HG02610 (cell line): ENCODE measurements around the gene SHC1.

Experiments
- ATAC-seq: cut with Tn5 transposase; IDR thresholded peaks from one replicate; pipeline ENCODE4 v1.9.1; 2021; ENCODE audit warnings: mild to moderate bottlenecking, moderate library complexity; ENCODE audit not compliant: unreplicated experiment

SHC1 gene, protein sequence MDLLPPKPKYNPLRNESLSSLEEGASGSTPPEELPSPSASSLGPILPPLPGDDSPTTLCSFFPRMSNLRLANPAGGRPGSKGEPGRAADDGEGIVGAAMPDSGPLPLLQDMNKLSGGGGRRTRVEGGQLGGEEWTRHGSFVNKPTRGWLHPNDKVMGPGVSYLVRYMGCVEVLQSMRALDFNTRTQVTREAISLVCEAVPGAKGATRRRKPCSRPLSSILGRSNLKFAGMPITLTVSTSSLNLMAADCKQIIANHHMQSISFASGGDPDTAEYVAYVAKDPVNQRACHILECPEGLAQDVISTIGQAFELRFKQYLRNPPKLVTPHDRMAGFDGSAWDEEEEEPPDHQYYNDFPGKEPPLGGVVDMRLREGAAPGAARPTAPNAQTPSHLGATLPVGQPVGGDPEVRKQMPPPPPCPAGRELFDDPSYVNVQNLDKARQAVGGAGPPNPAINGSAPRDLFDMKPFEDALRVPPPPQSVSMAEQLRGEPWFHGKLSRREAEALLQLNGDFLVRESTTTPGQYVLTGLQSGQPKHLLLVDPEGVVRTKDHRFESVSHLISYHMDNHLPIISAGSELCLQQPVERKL

DNA sequence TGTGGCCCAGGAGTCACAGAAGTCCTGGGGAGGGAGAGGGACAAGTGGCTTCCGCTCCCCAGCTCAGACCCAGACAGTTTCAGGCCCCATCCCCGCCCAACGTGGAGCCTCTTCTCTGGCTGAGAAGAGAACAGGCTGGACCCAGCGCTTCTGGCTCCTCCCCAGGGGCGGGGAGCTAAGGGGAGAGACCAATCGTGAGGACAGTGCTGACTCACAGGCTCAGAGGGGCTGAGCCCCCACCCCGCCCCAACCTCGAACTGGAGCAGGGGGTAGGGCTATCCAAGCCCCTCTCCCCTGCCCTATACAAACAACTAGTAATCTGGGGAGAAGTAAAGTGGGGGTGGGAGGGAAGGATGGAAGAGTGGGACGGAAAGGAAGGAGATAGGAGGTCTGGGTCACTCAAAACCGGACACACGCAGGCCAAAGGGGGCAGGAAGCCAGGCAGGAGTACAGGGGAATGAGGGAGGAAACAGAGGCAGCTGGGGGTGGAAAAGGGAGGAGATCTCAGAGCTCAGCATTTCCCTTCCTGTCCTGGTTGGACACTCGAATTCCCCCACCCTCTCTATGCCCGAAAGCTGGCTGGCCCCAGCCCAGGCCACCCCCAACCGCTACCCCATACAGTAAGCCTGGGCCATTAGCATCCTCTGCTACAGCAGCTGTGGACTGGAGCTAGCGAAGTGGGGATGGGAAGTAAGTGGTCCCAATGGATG lies at the start of gene SHC1:
SHC1 (minus strand) TSS at position 117 of the 710 bp plus-strand sequence. CDS start 221 bp downstream, outside the sequence.
- ATAC-seq = peak; percentile 32

DNA sequence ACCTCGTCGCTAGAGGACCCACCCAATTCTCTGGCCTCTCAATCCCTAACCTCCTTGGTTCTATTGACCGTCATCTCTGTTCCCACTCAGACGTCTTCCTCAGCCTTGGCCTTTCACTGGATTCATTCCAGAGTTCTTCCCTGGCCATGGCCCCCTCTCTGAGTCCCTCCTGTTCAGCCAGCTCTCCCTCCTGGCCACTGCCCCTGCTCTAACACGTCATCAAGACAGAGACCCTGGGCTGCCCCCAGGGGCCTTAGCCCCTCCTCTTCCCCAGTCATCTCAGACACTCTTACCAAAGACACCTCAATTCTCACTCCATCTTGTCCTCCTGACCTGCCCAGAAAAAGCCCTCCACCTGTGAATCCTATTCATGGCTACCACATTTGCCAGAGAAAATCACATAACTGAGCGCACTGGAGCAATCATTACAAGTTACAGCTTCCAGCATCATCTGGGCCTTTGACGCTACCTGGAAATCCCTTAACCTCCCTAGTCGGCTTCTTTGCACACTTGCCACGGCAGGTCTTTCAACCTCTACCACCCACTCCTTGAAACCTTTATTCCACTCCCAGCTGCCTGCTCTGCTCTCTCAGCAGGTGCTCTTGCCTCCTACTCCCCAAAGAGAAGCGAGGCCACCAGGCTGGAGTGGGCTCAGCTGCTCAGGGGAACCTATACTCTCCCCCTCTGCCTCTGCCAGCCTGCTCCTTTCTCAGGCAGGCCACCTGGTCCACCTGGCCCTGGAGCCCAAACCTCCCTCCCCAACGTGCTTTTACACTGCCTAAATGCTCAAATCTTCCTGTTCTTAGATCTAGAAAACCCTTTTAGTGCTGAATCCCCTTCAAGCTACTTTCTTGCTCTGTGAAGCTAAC lies 49.1 kb upstream of the SHC1 start:
- no peak for ATAC-seq

DNA sequence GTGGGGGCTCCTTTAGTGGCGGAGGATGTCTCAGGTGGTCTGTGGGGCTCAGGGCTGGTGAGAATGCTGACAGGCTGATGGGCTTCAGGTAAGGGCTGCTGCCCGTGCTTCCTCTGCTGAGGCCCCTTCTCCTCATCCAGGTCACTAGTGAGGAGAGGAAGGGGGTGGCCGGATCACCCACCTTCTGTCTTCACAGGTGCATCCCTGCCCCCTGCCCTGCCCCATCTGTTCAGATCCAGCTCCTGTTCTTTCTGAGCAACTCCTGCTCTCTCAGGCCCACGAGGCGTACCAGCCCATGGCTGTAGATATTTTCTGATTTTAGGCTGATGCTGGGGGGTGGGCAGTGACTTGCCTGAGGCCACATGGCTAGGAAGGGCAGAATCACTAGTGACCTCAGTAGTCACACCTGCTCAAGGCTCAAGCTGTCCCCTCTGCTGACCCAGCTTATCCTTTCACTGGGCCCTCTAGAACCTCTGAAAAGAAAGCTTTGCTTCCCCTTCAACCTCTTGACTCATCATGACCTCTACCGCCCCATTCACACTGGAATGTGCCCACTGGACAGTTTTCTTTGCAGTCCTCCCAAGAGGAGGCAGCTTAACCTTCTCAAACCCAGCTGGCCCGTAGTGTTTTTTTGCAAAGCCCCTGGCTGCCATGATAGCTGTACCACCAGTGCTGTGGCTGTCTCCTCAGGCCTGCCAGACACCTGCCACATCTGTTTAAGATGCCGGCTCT lies 48.2 kb upstream of the SHC1 start:
- ATAC-seq = no peak

DNA sequence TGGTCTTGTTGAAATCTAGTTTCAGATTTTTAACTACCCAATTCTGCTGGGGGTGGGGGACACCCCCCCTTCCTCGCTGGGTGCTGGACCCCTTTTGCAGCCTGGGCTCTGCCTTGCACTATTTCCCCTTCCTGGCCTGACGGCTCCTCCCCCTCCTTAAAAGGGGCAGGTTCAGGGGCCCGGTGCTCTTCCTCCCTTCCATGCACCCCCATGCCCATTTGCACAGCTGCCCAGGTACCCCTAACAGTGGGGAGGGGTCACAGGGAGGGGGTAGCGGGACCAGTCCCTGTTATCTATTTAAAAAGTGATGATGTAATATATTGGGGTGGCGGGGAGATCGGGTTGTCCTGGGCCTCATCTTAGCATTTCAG lies 47.4 kb upstream of the SHC1 start:
- no peak for ATAC-seq

DNA sequence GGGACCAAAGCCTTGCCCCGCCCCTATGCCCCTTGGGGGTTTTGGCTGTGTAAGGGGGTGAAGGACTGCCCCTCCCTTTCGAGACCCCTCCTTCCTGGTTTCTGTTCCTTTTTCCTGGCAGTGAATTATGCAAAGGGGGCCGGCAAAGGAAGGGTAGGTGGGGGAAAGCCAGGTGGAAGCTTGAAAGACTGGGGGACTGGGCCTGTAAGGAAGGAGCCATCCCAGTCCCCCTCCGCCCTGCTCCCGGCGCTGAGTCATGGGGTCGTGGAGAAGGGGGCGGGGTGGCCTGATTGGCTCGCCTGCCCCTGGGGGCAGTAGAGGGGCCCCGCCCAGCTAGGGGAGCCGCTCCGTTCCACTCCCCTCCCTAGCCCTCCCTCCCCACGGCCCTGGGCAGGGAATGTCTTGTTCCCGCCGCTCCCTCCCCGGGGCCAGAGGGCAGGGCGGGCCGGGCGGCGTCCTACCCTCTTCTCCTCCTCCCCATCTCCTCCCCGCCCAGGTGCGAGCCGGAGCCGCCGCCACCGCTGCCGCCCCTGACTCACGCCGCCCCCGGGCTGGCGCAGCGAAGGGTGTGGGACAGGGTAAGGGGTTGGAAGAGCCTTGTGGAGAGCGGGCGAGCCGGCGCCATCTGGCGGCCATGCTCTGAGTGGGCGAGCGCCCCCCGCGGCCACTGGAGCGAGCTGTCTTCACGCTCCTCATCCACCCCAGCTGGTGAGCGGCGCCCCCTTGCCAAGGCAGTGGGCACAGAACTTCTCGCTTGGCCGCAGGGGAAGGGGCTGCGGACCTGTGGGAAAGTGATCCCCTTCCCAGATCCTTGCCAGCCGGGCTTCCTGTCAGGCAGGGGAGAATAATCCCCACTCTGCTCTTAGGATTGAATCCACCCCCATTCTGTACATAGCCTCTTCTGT lies 46.7 kb upstream of the SHC1 start:
- ATAC-seq = peak; percentile 71

DNA sequence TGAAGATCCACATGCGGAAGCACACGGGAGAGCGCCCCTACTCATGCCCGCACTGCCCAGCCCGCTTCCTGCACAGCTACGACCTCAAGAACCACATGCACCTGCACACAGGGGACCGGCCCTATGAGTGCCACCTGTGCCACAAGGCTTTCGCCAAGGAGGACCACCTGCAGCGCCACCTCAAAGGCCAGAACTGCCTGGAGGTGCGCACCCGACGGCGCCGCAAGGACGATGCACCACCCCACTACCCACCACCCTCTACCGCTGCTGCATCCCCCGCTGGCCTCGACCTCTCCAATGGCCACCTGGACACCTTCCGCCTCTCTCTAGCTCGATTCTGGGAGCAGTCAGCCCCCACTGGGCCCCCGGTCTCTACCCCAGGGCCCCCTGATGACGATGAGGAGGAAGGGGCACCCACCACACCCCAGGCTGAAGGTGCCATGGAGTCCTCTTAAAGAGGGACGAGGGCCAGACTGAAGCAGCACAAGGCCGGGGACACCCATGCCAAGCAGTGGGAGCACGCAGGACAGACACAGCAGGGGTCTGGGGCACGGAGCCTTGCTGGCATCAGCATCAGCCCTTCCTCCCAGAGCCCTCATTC lies 45.8 kb upstream of the SHC1 start:
- no peak for ATAC-seq

DNA sequence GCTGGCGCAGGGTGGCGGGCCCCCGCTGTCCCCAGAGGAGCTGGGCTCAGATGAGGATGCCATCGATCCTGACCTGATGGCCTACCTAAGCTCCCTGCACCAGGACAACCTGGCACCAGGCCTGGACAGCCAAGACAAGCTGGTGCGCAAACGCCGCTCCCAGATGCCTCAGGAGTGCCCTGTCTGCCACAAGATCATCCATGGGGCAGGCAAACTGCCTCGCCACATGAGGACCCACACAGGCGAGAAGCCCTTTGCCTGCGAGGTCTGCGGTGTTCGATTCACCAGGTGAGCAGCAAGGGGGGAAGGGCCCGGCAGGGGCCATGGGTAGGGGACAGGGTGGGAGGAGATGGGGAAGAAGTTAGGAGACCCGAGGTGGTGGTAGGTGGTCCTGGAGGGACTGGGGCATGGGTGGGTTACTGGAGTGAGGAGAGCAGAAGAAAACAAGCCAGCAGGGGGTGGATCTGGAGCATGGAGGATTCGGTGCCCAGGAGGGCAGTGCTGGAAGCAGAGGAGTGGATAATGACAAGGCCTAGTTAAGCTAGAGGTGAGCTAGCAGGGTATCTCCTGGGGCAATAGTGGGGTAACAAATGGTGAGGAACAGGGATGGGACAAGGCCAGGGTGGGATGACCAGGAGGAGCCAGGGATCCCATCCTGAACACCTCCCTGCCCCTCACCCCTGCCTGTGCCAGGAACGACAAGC lies 45.1 kb upstream of the SHC1 start:
- no peak for ATAC-seq

DNA sequence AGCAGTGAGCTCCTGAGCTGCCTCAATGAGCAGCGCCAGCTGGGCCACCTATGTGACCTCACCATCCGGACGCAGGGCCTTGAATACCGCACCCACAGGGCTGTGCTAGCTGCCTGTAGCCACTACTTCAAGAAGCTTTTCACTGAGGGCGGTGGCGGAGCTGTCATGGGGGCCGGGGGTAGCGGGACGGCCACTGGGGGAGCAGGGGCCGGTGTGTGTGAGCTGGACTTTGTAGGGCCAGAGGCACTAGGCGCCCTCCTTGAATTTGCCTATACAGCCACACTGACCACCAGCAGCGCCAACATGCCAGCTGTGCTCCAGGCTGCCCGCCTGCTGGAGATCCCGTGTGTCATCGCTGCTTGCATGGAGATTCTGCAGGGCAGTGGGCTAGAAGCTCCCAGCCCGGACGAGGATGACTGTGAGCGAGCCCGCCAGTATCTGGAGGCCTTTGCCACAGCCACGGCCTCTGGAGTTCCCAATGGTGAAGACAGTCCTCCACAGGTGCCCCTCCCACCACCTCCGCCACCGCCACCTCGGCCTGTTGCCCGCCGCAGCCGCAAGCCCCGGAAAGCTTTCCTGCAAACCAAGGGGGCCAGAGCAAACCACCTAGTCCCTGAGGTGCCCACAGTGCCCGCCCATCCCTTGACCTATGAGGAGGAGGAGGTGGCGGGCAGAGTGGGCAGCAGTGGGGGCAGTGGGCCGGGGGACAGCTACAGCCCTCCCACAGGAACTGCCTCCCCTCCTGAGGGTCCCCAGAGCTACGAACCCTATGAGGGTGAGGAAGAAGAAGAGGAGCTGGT lies 44.4 kb upstream of the SHC1 start:
- no peak for ATAC-seq

DNA sequence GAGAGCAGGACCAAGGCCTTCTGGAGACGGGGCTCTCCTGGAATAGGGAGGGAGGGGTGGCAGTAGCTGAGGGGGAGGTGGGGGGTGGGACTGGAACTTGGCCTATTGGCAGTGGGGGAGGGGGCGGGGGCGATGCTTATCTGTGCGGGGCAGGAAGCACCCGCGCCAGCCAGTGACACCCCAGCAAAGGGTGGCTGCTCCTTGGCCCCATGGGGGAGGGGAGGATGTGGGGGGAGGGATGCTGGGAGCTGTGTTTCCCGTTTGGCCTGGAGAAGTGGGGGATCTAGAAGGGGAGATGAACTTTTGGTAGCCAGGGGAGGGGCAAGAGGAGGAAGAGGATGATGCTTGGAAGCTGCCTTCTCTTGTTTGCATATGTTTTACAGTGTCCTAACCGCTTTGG lies 43.1 kb upstream of the SHC1 start:
- no peak for ATAC-seq

DNA sequence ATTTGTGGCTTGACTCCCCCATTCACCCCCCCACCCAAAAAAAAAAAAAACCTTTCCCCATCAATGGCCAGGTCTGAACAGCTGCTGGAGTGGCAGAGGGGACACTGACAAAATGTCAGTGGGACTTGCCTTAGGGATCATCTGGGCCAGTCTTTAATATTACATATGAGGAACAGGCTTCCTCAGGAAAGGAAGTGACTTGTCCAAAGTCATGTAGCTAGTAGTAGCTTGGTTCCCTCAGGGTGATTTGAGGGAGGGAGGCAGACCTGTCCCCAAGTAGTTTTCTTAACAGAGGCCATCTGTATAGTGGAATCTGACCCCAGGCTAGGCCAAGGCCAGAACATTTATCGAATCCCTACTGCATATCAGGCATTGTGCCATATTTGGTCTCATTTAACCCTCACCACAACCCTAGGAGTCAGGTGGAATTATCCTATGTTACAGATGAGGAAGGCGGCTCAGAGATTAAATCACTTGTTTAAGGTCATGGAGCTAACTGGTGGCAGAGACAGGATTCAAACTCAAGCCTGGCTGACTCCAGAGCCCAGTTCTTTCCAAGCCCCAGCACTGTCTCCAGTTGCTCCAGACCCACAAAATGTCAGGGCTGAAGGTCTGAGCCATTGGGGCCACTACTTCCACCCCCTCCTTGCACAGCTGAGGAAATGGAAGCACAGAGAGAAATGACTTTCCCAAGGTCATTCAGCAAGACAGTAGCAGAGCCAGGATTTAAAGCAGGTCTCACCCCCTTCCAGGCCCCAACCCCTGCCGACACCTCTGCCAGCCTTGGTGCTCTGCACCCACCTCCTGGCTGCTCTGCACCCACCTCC lies 42.4 kb upstream of the SHC1 start:
- ATAC-seq = no peak

DNA sequence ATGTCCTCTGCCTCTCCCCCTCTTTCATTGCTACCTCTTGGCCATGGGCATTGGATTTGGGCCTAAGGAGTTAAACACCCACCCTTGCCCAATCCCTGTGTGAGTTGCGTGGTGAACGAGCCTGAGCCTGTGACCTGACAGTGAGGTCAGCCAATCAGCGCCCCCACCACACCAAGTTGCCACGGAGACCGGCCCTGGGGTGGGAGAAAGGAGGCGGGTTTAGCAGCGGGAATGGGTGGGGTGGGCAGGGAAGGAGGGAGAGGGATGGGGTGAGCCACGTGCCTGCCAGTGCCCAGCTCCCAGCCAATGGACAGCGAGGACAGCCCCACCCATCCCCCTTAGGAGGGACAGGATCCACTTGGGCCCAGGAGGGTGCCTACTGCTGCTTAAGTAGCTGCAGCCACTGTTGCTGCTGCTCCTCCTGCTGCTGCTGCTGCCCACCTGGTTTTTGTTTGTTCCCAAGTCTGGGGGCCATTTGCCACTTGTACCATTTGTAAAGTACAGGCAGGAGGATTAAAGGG lies 41.5 kb upstream of the SHC1 start:
- ATAC-seq = no peak

DNA sequence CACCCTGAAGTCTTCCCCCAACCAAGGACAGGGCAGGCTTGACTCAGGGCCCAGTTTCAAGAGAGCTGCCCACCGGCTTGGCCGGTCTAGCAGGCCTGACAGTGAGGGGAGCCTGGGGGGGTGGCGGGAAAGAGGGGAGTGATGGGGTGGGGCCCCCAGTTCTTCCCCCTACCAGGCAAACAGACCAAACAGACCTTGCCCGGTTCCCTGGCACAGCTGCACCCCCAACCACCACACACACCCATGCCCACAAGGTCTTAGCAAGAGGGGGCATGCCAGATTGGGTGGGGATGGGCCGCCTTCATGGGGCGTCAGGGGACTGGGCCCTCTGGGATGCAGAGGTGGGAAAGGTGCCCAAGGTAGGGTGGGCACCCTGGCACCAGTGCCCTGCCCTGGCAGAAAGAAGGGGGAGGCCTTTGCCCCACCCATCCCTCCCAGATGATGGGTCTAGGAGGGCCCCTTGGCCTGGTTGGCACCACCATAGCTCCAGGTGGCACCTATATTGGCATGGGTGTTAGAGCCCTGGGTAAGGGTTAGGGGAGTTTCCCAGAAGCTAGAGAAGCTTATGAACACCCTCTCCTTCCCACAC lies 41.0 kb upstream of the SHC1 start:
- ATAC-seq = no peak

DNA sequence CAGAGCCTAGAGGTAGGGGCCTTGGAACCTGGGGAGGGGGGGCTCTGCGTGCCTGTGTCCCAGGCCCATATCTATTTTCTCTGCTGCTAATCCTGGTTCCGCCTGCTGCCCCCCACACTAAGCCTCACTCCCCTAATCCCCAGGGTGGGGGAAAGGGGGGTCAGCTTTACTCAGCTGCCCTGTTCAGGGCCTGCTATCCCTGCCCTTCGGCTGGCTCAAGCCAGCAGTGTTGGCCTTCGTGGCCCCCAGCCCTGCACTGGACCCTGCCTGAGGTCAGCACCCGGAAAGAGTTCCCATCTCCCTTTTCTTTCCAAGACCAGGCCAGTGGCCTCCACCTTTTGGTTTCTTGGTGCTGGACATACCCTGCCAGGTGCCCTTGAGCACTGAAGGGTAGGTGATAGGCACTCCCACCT lies 40.5 kb upstream of the SHC1 start:
- ATAC-seq = no peak

DNA sequence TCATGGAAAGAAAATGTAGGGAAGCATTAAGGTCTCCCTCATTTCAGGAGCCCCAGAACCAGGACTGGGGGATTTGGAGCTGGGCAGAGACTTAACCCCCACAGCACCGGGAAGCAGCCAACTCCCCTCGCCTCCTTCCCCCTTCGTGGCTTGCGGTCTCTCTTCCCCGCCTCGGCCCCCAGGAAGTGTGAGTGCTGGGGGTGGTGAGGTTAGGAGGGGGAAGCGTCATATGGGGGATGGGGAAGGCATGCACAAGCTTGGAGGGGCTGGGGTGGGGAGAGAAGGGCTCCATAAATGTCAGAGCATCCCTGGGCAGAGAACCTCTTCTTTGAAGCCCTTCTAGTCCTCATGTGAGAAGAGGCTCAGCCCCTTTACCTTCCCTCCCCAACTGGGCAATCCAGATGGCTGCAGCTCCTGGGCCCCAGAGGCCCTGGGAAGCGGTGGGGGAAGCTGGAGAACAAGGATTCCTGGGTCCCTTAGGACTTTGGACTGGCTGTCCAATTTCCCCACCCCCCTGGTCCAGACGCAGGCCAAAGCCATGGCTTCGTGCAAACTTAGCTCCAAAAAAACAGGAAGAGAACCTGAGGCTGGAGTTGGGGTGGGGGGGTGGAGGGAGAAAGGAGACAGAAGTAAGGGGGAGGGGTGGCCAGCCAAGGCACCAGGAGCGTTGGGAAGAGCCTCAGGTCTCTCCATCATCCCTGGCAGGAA lies 39.8 kb upstream of the SHC1 start:
- ATAC-seq = no peak

DNA sequence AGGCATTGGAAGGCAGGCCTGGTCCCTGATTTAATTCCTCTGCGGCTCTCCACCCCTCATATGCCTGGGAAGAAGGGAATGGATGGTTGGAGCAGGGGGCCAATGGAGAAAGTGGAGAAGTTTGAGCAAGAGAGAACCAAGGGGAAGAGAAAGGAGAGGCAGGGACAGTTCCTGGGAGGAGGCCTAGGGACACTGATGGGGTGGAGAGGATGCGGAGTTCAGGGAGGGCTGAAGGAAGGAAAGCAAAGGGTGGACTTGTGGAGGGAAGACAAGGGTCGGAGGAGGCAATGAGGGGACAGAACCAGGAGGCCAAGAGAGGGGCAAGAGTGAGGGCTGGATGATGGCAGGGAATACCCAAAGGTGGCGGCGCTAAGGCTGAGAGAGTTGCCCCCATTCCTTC lies 39.2 kb upstream of the SHC1 start:
- ATAC-seq = no peak
